ENCODE measurements around the gene FURIN. TPM values are rescaled to one million over a fixed set of nuclear protein-coding genes. Genes with fewer than 3 reads are reported as not detected.

FURIN gene
- total and polyA plus RNA-seq, 2 of the 8 experiments (the other 6 are each of a cell fraction or from before 2014, with no cell fraction given) = 15.8 to 32.1 TPM

- TF ChIP-seq CHD7 (IDR thresholded peaks at IDR 0.05; ENCODE audit: insufficient replicate concordance, low read length) (no peak), CBX5 (IDR thresholded peaks at IDR 0.05; ENCODE audit: low read depth, low read length) (no peak), PHF8 (conservative IDR thresholded peaks at IDR 0.05; ENCODE audit: low read depth, low read length) (no peak), HDAC2 (IDR thresholded peaks at IDR 0.05; ENCODE audit: borderline replicate concordance in 1 of 2, low read depth in 2 of 2, low read length in 2 of 2) (no peak), SAP30 (IDR thresholded peaks at IDR 0.05; ENCODE audit: insufficient read depth, insufficient replicate concordance, low read length) (no peak), YY1 (IDR thresholded peaks at IDR 0.05; ENCODE audit: low read depth, low read length) (no peak)
These were observed 39.6 kb downstream of the FURIN start (continued) for GRCh38 chr15:90907838-90908507.

All from H1 (cell line).